GM23338 (cell line): ENCODE data around the gene NOP10.

Experiments
- CREB1 ChIP-seq: fragments of 250-450 bp; sonication (Bioruptor Pico); IDR thresholded peaks from 2 replicates; pipeline ENCODE4 v1.5.0; 2020; ENCODE audit warnings: low read depth, mild to moderate bottlenecking, moderate library complexity
- EZH2 ChIP-seq: fragments of 200-600 bp; sonication (generic); IDR thresholded peaks from one replicate; pipeline ENCODE4 v1.8.0; 2017; ENCODE audit warnings: antibody characterized with exemption, mild to moderate bottlenecking, low read depth; ENCODE audit not compliant: unreplicated experiment
- EZH2phosphoT487 ChIP-seq: fragments of 200-600 bp; sonication (generic); IDR thresholded peaks from one replicate; pipeline ENCODE4 v1.8.1; 2018; ENCODE audit warnings: antibody characterized with exemption; ENCODE audit not compliant: unreplicated experiment
- JUNB ChIP-seq: IDR thresholded peaks from one replicate; pipeline ENCODE4 v1.6.1; 2016; ENCODE audit warnings: antibody characterized with exemption; ENCODE audit not compliant: unreplicated experiment
- NANOG ChIP-seq: IDR thresholded peaks from 2 replicates; pipeline ENCODE4 v1.6.1; 2016; ENCODE audit warnings: antibody characterized with exemption, borderline replicate concordance
- POLR2AphosphoS5 ChIP-seq: IDR thresholded peaks from 2 replicates; pipeline ENCODE4 v1.6.1; 2016; ENCODE audit warnings: antibody characterized with exemption, low read depth
- ZNF331 ChIP-seq: fragments of 250-450 bp; sonication (Bioruptor Pico); IDR thresholded peaks from 2 replicates; pipeline ENCODE4 v1.5.0; 2020; ENCODE audit warnings: low read depth, mild to moderate bottlenecking, moderate library complexity
- TF ChIP-seq, protein P1 (sequence below), 2 experiments: fragments of 200-600 bp in 1 of 2; sonication (generic) in 1 of 2; conservative IDR thresholded peaks; 2 replicates each; pipeline versions ENCODE4 v1.5.1 to v1.6.1; 2016 to 2017; ENCODE audit warnings: antibody characterized with exemption in 2 of 2, low read depth in 2 of 2, mild to moderate bottlenecking in 2 of 2, moderate library complexity in 1 of 2
- TF ChIP-seq, protein P2 (sequence below): IDR thresholded peaks from one replicate; pipeline ENCODE4 v1.6.1; 2018; ENCODE audit warnings: antibody characterized with exemption; ENCODE audit not compliant: unreplicated experiment

DNA sequence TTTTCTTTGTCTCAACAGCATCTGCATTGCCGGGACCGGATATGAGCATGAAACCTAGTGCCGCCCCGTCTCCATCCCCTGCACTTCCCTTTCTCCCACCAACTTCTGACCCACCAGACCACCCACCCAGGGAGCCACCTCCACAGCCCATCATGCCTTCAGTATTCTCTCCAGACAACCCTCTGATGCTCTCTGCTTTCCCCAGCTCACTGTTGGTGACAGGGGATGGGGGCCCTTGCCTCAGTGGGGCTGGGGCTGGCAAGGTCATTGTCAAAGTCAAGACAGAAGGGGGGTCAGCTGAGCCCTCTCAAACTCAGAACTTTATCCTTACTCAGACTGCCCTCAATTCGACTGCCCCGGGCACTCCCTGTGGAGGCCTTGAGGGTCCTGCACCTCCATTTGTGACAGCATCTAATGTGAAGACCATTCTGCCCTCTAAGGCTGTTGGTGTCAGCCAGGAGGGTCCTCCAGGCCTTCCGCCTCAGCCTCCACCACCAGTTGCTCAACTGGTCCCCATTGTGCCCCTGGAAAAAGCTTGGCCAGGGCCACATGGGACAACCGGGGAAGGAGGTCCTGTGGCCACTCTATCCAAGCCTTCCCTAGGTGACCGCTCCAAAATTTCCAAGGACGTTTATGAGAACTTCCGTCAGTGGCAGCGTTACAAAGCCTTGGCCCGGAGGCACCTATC, 5.2 kb upstream of the NOP10 start:
- TF ChIP-seq, protein P1, sequence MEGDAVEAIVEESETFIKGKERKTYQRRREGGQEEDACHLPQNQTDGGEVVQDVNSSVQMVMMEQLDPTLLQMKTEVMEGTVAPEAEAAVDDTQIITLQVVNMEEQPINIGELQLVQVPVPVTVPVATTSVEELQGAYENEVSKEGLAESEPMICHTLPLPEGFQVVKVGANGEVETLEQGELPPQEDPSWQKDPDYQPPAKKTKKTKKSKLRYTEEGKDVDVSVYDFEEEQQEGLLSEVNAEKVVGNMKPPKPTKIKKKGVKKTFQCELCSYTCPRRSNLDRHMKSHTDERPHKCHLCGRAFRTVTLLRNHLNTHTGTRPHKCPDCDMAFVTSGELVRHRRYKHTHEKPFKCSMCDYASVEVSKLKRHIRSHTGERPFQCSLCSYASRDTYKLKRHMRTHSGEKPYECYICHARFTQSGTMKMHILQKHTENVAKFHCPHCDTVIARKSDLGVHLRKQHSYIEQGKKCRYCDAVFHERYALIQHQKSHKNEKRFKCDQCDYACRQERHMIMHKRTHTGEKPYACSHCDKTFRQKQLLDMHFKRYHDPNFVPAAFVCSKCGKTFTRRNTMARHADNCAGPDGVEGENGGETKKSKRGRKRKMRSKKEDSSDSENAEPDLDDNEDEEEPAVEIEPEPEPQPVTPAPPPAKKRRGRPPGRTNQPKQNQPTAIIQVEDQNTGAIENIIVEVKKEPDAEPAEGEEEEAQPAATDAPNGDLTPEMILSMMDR (conservative IDR thresholded peaks at IDR 0.05; ENCODE audit: low read depth in 2 of 2) = no peak
- TF ChIP-seq JUNB (no peak), EZH2phosphoT487 (no peak), EZH2 (no peak), CREB1 (CRISPR knock-in tag) (no peak), POLR2AphosphoS5 (no peak), NANOG (no peak), ZNF331 (no peak)
- TF ChIP-seq, protein P2, sequence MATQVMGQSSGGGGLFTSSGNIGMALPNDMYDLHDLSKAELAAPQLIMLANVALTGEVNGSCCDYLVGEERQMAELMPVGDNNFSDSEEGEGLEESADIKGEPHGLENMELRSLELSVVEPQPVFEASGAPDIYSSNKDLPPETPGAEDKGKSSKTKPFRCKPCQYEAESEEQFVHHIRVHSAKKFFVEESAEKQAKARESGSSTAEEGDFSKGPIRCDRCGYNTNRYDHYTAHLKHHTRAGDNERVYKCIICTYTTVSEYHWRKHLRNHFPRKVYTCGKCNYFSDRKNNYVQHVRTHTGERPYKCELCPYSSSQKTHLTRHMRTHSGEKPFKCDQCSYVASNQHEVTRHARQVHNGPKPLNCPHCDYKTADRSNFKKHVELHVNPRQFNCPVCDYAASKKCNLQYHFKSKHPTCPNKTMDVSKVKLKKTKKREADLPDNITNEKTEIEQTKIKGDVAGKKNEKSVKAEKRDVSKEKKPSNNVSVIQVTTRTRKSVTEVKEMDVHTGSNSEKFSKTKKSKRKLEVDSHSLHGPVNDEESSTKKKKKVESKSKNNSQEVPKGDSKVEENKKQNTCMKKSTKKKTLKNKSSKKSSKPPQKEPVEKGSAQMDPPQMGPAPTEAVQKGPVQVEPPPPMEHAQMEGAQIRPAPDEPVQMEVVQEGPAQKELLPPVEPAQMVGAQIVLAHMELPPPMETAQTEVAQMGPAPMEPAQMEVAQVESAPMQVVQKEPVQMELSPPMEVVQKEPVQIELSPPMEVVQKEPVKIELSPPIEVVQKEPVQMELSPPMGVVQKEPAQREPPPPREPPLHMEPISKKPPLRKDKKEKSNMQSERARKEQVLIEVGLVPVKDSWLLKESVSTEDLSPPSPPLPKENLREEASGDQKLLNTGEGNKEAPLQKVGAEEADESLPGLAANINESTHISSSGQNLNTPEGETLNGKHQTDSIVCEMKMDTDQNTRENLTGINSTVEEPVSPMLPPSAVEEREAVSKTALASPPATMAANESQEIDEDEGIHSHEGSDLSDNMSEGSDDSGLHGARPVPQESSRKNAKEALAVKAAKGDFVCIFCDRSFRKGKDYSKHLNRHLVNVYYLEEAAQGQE = no peak
